Epithelial cell of proximal tubule (primary cell): Measurements from ENCODE around the gene C7. TPM values are rescaled to one million over a fixed set of nuclear protein-coding genes. Genes with fewer than 3 reads are reported as not detected.
"Not testable (repeated sequence)": the region's sequence is repeated elsewhere in the genome, so short reads cannot be mapped to it uniquely, and the experiment has no call there.

Experiments used
- DNase-seq: peaks from one replicate; pipeline ENCODE4 v3.0.0-alpha.2; 2011; ENCODE audit warnings: low read depth
- H3K4me3 ChIP-seq: 2 replicates; pipeline ENCODE4 v1.5.1; 2011; ENCODE audit warnings: low read depth, mild to moderate bottlenecking, low read length
- total RNA-seq: library from RNA; depleted of rRNA; stranded (reverse); fragments of >200 nt; gene quantifications from 2 replicates; pipeline ENCODE4 v1.2.3, GENCODE V29; 2015
- TF ChIP-seq, protein P1 (sequence below): conservative IDR thresholded peaks from 2 replicates; pipeline ENCODE4 v1.5.1; 2012; ENCODE audit warnings: low read depth, mild to moderate bottlenecking, low read length

The C7 gene
- not detected in 2 replicates for total RNA-seq

DNA sequence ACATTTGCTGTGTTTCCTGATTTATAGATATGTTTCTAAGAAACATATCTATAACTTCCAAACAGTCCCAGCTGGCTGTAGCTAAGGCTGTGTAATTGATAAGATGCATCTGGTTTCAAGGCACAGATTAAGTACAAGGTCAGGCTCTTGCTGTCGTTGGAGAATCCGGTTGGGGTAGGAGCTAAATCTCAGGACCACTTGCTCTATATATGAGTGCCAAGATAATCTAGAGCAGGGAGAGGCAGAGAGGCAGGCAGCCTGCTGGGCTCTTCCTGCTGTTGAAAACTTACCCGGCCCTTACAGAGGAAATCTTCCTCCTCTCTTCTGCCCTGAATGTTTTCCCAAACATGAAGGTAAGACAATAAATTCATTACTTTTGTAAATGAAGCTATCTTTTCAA, at the start of gene C7:
C7 (plus strand) TSS at position 234 of the 400 bp plus-strand sequence; CDS start at position 348, 114 bp downstream.
- TF ChIP-seq, protein P1, sequence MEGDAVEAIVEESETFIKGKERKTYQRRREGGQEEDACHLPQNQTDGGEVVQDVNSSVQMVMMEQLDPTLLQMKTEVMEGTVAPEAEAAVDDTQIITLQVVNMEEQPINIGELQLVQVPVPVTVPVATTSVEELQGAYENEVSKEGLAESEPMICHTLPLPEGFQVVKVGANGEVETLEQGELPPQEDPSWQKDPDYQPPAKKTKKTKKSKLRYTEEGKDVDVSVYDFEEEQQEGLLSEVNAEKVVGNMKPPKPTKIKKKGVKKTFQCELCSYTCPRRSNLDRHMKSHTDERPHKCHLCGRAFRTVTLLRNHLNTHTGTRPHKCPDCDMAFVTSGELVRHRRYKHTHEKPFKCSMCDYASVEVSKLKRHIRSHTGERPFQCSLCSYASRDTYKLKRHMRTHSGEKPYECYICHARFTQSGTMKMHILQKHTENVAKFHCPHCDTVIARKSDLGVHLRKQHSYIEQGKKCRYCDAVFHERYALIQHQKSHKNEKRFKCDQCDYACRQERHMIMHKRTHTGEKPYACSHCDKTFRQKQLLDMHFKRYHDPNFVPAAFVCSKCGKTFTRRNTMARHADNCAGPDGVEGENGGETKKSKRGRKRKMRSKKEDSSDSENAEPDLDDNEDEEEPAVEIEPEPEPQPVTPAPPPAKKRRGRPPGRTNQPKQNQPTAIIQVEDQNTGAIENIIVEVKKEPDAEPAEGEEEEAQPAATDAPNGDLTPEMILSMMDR = no peak
- DNase-seq = no peak
- H3K4me3 ChIP-seq = no peak within 1 kb of the TSS

DNA sequence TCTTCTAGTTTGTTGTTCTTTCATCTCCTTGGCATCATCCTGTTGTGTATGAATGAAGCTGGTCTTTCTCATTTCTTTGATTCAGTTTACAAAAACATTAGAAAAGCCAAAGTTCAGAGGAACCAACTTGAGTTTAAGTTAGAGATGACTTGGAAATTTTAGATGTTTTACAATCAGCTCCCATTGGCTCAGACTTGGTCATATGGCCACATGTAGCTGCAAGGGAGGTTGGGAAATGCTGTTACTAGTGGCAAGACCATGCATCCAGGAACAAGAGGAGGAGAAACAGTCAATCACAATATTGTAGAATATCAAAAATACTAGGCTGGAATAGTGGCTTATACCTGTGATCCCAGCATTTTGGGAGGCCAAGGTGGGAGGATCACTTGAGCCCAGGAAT, 48.6 kb upstream of the C7 start:
- no peak overlapping the region for H3K4me3 ChIP-seq
- DNase-seq = no peak
- TF ChIP-seq, protein P1 = no peak

DNA sequence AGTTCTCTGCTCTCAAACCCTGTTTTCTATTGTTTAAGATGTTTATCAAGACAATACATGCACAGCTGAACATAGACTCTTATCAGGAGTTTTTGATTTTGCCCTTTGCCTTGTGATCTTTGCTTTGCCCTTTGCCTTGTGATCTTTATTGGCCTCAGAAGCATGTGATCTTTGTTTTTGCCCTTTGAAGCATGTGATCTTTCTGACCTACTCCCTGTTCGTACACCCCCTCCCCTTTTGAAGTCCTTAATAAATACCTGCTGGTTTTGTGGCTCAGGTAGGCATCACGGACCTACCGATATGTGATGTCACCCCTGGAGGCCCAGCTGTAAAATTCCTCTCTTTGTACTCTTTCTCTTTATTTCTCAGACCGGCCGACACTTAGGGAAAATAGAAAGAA, 44.3 kb upstream of the C7 start:
- not testable (repeated sequence) for H3K4me3 ChIP-seq, DNase-seq

DNA sequence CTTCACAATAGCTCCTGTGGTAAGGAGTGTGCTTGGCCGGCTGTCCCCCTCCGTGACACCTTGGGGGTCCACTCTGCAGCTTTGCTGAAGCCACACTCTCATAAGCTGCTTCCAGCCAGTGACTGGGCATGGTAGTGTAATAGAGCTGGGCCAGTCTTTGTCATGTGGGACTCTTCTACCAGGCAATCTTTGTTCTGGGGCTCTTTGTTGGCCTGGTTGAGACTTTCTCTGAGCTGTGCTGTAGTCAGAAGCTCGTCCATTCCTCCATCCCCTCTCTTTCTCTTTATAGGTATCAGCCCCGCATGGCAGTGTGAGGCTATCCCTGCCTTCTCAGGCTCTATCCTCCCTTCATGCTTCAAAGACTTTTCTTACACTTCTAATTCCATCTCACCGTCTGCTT, 42.5 kb upstream of the C7 start:
- TF ChIP-seq, protein P1 = no peak
- H3K4me3 ChIP-seq = no peak overlapping the region
- DNase-seq = no peak

DNA sequence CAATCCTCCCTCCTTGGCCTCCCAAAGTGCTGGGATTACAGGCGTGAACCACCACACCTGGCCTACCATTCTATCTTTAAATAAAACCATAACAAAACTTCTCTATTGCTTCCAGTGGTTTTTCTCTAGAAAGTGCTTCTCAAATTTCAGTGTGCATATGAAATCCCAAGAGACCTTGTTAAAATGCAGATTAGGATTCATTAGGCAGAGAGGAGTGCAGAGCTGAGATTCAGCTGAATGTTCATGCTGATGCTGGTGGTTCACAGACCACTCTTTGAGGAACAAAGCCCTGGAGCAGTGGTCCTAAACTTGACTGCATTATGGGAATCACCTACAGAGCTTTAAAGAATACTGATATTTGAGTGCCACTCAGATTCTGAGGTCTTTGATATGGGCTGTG, 39.9 kb upstream of the C7 start:
- DNase-seq = no peak
- TF ChIP-seq, protein P1 = no peak
- H3K4me3 ChIP-seq = no peak overlapping the region

DNA sequence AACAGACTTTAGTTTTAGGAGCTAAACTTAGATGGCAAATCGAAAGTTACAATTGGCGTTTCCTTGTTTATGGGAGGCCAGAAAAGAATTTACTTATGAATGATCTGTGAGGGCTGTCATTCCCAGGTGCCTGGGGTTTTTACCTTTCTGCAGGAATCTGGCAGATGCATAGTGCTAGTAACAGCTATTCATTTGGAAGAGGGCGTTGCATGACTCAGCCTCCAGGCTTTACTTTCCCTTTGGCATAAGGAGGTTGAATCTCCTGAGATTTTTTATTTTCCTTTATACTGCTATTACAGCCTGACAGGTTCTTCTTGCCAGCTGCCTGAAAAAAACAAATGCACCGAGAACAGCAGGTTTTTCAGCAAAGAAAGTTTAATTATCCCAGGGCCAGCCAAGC, 38.1 kb upstream of the C7 start:
- TF ChIP-seq, protein P1 = no peak
- no peak overlapping the region for H3K4me3 ChIP-seq

DNA sequence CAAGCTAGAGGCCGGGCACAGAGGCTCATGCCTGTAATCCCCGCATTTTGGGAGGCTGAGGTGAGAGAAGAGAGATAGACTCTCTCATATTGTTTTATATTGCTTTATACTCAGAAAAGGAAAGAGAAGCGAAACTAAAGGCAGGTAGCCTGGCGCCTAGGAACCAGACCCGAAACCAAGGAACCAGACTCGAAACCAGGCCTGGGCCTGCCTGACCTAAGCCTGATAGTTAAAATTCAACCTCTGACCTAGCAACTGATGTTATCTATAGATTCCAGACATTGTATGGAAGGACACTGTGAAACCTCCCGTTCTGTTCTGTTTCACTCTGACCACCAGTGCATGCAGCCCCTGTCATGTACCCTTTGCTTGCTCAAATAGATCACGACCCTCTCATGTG, 37.0 kb upstream of the C7 start:
- not testable (repeated sequence) for H3K4me3 ChIP-seq, DNase-seq

More for the DNA sequence above, 38.1 kb upstream of the C7 start:
- DNase-seq = no peak

DNA sequence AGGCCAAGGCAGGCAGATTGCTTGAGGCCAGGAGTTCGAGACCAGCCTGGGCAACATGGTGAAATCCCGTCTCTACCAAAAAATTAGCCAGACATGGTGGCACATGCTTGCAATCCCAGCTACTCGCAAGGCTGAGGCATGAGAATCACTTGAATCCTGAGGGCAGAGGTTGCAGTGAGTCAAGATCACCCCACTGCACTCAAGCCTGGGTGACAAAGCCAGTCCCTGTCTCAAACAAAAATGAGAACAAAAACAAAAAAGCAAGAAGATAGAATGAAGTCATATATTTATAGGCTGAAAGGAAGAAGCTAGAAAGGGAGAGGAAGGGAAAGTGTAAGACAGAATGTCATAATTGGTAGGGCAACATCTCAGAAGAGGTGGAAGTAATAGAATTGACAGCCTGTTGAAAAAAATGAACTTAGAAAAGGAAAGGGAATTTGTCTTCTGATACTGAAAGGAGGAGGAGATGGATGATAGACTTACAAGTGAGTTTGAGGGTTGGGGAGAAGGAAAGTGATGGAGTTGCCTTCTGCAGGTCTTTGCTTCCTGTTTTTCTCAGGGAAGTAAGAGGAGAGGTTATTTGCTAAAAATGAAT, 35.9 kb upstream of the C7 start:
- no peak overlapping the region for H3K4me3 ChIP-seq
- DNase-seq = no peak
- TF ChIP-seq, protein P1 = no peak
